IMR-90 (cell line): Measurements from ENCODE around the gene ZFP36.

Experiments
- CEBPB ChIP-seq: IDR thresholded peaks from 2 replicates; pipeline ENCODE4 v1.6.1; 2012; ENCODE audit warnings: low read depth, low read length, improper control_type of control experiment
- CHD1 ChIP-seq: IDR thresholded peaks from 2 replicates; pipeline ENCODE4 v1.6.1; 2012; ENCODE audit warnings: low read depth, low read length, improper control_type of control experiment
- MAFK ChIP-seq: IDR thresholded peaks from 2 replicates; pipeline ENCODE4 v1.6.1; 2012; ENCODE audit warnings: low read depth, low read length, improper control_type of control experiment
- MXI1 ChIP-seq: IDR thresholded peaks from 2 replicates; pipeline ENCODE4 v1.6.1; 2012; ENCODE audit warnings: low read depth, mild to moderate bottlenecking, low read length, moderate library complexity, borderline replicate concordance
- POLR2A ChIP-seq: IDR thresholded peaks from 2 replicates; pipeline ENCODE4 v1.6.1; 2012; ENCODE audit warnings: mild to moderate bottlenecking, low read depth, low read length
- RAD21 ChIP-seq: IDR thresholded peaks from 2 replicates; pipeline ENCODE4 v1.6.1; 2012; ENCODE audit warnings: low read length, improper control_type of control experiment
- RFX5 ChIP-seq: IDR thresholded peaks from 2 replicates; pipeline ENCODE4 v1.8.0; 2012; ENCODE audit warnings: low read depth, mild to moderate bottlenecking, low read length, moderate library complexity
- TF ChIP-seq, protein P1 (sequence below): conservative IDR thresholded peaks from 2 replicates; pipeline ENCODE4 v1.5.1; 2012; ENCODE audit warnings: mild to moderate bottlenecking, low read depth, low read length, improper control_type of control experiment

DNA sequence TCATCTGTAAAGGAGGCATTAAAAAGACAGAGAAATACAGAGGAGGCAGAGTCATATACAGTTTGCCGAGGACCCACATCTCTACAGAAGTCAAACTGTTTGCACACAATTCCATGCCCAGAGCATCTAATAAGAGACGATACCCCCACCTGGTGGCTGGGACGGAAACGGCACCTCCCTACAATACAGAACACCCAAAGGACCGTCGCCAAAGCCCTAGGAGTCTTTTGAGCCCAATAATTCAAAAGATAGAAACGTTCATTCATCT lies 5.1 kb downstream of the ZFP36 start:
- TF ChIP-seq POLR2A (peak; percentile 84), RAD21 (peak; percentile 75), CHD1 (0 out of 2 replicates have a peak, but pooled peaks have one; percentile 29), RFX5 (no peak), MAFK (no peak), MXI1 (no peak), CEBPB (no peak)
- TF ChIP-seq, protein P1, sequence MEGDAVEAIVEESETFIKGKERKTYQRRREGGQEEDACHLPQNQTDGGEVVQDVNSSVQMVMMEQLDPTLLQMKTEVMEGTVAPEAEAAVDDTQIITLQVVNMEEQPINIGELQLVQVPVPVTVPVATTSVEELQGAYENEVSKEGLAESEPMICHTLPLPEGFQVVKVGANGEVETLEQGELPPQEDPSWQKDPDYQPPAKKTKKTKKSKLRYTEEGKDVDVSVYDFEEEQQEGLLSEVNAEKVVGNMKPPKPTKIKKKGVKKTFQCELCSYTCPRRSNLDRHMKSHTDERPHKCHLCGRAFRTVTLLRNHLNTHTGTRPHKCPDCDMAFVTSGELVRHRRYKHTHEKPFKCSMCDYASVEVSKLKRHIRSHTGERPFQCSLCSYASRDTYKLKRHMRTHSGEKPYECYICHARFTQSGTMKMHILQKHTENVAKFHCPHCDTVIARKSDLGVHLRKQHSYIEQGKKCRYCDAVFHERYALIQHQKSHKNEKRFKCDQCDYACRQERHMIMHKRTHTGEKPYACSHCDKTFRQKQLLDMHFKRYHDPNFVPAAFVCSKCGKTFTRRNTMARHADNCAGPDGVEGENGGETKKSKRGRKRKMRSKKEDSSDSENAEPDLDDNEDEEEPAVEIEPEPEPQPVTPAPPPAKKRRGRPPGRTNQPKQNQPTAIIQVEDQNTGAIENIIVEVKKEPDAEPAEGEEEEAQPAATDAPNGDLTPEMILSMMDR: peak; percentile 84
